GM18520 (cell line): ENCODE measurements around the gene PGA5.
"Not testable (repeated sequence)": the region's sequence is repeated elsewhere in the genome, so short reads cannot be mapped to it uniquely, and the experiment has no call there.

Experiments used
- ATAC-seq: cut with Tn5 transposase; IDR thresholded peaks from one replicate; pipeline ENCODE4 v1.9.1; 2021; ENCODE audit not compliant: unreplicated experiment

PGA5 gene

DNA sequence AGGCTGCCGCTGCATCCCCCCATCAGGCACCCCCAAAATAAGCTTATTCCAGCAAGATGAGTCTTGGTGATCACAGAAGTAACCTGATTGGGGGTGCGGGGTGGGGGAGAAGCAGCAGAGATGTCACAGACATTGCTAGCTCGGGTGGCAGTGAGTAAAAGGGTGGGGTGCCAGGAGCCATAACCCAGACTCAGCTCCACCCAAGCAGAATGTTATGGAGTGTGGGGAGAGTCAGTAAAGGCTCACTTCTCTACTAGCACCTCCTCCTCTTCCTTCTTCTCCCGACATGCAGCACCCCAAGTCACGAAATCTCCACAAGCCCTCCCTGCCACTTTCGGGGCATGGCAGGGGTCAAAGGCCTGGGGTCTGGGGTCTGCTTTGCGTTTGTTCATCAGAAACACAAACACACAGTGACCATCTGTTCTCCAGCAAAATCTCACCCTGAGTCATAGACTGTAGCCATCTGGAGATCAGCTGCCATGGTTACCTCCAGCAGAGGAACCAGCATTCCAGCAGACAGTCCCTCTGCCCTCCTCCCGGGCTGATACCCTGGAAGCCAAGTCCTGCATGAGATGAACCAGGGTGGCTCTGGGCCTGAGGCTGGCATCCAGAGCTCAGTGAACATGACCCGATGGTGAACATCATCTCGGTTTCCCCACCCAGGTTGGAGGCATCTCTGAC is 14.4 kb upstream of the PGA5 start:
- ATAC-seq: not testable (repeated sequence)

DNA sequence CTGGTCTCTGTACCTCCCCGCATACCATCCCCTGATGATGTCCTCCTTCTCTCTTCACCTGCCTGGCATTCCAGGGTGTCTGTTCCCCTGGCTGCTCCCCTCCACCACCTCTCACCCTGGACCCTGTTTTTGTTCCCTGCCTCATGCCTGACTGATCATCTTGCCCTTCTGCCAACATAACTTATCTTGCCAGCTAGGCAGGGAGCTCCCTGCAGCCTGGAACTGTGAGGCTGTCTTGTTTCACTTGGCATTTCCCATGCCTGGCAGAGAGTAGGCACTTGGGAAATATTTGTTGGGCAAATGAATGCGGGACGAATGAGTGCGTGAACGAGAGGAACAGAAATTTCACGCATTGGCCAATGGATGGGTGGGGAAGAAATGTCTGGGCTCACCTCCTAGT is 11.5 kb upstream of the PGA5 start:
- ATAC-seq: not testable (repeated sequence)

DNA sequence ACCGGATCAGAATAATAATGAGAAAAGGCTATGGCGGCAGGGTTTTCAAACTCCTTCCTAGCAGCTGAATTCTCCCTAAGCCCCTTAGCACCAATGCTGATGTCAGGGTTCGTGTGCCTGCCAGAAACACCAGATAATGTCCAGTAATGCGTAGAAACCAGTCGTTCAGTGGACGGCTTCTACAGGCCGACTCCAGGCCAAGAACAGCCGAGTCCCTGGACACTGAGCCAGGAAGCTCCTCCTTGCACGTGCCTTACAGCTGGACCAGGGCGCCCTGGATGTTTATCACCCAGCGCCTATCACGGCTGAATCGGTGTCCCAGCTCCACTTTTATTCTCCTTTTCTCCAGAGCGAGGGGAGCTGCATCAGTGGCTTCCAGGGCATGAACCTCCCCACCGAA is 9.9 kb upstream of the PGA5 start:
- ATAC-seq: not testable (repeated sequence)

DNA sequence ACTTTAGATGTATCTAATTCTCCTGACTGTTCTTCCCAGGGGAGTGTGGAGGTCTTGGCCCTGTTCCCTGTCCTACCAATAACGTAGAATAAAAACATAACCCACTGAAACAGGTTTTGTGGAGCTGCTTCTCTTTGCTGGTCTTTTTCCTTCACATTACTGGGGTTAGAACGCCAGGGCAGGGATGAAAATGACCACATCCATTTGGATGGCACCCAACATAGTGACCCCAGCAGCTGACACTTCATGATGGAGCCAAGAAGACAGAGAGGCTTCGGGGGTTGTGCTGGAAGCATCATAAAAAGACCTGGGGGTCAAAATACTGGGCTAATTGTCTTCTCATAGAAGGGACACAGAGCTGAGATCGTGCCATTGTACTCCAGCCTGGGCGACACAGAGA is 9.4 kb upstream of the PGA5 start:
- not testable (repeated sequence) for ATAC-seq

DNA sequence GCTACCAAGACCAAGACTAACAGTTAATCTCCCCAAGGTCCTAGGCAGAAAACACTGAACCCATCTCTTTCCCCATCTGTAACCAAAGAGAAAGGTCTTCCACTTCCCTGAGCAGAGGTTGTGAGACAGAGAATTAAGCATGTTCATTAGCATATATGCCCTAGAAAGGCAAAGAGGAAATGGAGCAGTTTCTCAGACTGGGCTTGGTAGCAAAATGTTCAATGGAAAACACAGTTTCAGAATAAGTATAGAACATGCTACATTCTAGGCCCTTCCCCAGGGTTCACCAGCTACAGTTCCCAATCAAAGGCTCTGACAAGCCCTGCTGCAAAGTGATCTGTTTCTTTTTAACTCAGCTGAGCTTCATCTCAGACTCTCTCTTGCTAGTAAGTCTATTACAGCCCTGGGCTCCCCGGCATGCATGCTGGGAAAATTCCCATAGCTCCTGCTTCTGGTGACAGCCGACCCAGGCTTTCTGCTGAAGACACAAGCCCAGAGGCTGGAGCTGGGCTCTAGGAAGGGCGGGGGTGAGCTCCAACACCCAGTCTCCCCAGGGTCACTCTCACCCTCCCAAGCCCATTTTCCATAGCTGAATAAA is 8.3 kb upstream of the PGA5 start:
- not testable (repeated sequence) for ATAC-seq

DNA sequence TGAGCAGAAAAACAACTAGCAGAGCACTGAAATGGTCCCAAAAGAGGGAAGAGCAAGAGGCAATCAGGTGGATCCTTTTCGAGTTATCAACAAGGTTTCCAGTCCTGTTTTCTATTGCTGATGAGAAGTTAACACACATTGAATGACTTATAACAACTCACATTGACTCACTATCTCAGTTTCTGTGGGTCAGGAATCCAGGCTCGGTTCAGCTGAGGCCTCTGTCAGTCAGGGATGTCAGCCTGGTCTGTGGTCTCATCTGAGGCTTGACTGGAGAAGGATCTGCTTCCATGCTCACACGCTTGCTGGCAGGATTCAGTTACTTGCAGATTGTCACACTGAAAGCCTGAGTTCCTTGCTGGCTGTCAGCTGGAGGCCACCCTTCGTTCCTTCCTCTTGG is 3.8 kb upstream of the PGA5 start:
- ATAC-seq: not testable (repeated sequence)

DNA sequence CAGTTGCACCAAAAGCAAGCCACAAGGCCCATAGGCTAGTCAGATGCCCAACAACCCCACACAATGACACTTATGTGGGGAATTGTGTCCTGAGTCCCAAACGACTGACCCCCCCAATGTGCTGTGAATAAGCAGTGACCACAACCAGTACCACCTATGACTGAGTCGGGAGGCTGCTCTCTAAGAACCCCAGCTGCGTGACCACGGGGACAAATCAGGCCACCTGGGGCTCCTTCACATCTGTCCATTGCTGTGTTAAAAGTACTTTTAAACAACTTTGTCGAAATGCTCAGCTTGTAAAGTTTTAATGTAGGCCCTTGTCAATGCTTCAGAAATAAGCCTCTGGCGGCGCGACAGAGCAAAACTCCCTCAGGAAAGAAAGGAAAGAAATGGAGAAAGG is 687 bp upstream of the PGA5 start:
- not testable (repeated sequence) for ATAC-seq

DNA sequence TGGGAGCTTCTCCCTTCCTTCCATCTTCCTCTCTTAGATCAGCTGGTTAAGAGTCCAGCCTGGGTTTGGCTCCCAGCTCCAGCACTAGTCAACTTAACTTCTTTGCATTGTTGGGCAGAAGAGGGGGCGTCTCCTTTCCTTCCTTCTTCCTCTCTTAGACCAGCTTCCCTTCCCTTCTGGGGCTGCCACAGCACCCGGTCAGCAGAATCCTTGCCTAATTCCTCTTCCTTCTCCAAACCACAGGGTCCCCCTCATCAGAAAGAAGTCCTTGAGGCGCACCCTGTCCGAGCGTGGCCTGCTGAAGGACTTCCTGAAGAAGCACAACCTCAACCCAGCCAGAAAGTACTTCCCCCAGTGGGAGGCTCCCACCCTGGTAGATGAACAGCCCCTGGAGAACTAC is 551 bp downstream of the PGA5 start:
- ATAC-seq: not testable (repeated sequence)

DNA sequence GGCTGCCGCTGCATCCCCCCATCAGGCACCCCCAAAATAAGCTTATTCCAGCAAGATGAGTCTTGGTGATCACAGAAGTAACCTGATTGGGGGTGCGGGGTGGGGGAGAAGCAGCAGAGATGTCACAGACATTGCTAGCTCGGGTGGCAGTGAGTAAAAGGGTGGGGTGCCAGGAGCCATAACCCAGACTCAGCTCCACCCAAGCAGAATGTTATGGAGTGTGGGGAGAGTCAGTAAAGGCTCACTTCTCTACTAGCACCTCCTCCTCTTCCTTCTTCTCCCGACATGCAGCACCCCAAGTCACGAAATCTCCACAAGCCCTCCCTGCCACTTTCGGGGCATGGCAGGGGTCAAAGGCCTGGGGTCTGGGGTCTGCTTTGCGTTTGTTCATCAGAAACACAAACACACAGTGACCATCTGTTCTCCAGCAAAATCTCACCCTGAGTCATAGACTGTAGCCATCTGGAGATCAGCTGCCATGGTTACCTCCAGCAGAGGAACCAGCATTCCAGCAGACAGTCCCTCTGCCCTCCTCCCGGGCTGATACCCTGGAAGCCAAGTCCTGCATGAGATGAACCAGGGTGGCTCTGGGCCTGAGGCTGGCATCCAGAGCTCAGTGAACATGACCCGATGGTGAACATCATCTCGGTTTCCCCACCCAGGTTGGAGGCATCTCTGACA is 4.4 kb downstream of the PGA5 start:
- not testable (repeated sequence) for ATAC-seq

DNA sequence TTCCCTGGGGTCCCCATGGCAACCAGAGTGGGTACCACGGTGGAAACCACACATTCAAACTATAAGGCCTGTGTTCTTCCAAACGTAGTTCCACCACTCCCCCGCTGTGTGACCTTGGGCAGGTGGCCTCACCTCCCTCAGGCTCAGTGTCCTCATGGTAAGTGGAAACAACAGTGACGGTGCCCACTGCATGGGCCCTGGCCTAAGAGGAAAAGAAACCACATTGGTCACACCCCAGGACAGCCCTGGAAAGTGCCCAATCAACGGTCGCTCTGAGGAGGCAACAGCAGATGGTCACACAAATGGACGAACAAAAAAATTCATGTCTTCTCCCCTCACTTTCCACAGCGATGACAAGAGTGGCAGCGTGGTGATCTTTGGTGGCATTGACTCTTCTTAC is 7.1 kb downstream of the PGA5 start:
- not testable (repeated sequence) for ATAC-seq

DNA sequence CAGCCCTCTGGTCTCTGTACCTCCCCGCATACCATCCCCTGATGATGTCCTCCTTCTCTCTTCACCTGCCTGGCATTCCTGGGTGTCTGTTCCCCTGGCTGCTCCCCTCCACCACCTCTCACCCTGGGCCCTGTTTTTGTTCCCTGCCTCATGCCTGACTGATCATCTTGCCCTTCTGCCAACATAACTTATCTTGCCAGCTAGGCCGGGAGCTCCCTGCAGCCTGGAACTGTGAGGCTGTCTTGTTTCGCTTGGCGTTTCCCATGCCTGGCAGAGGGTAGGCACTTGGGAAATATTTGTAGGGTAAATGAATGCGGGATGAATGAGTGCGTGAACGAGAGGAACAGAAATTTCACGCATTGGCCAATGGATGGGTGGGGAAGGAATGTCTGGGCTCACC is 8.2 kb downstream of the PGA5 start:
- not testable (repeated sequence) for ATAC-seq

DNA sequence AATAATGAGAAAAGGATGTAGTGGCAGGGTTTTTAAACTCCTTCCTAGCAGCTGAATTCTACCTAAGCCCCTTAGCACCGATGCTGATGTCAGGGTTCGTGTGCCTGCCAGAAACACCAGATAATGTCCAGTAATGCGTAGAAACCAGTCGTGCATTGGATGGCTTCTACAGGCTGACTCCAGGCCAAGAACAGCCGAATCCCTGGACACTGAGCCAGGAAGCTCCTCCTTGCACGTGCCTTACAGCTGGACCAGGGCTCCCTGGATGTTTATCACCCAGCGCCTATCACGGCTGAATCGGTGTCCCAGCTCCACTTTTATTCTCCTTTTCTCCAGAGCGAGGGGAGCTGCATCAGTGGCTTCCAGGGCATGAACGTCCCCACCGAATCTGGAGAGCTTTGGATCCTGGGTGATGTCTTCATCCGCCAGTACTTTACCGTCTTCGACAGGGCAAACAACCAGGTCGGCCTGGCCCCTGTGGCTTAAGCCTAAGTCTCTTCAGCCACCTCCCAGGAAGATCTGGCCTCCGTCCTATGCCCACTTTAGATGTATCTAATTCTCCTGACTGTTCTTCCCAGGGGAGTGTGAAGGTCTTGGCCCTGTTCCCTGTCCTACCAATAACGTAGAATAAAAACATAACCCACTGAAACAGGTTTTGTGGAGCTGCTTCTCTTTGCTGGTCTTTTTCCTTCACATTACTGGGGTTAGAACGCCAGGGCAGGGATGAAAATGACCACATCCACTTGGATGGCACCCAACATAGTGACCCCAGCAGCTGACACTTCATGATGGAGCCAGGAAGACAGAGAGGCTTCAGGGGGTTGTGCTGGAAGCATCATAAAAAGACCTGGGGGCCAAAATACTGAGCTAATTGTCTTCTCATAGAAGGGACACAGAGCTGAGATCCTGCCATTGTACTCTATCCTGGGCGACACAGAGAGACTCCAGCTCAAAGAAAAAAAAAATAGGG is 10.1 kb downstream of the PGA5 start:
- not testable (repeated sequence) for ATAC-seq

DNA sequence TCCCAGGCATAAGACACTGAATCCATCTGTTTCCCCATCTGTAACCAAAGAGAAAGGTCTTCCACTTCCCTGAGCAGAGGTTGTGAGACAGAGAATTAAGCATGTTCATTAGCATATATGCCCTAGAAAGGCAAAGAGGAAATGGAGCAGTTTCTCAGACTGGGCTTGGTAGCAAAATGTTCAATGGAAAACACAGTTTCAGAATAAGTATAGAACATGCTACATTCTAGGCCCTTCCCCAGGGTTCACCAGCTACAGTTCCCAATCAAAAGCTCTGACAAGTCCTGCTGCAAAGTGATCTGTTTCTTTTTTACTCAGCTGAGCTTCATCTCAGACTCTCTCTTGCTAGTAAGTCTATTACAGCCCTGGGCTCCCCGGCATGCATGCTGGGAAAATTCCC is 11.4 kb downstream of the PGA5 start:
- ATAC-seq: not testable (repeated sequence)

DNA sequence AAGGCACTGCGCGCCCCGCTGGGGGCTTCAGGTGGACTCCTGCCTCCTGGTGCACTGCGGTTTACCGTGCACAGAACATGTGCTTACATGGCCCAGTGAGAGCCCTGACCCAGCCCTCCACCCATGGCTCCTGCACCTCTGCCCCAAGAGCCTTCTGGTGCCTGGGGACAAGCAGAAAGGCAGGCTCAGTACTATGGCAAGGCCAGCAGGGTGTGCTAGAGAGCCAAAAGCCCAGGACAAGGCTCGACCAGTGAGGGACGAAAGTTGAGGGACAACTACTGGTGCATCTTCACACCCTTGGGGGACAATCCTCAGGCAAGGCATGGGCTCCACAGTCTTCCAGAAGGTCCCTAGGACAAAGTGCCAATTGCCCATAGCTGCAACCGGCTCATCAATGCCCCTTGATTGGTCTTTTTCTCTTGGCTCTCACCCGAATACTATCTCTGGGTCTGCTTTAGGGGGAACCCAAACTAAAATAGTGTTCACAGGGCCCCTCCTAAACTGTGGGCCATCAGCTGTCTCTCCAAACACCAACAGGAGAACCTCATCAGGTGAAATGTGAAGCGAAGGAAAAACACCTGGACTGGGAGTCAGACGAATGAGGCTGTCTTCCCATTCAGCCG is 13.5 kb downstream of the PGA5 start:
- ATAC-seq: no peak

DNA sequence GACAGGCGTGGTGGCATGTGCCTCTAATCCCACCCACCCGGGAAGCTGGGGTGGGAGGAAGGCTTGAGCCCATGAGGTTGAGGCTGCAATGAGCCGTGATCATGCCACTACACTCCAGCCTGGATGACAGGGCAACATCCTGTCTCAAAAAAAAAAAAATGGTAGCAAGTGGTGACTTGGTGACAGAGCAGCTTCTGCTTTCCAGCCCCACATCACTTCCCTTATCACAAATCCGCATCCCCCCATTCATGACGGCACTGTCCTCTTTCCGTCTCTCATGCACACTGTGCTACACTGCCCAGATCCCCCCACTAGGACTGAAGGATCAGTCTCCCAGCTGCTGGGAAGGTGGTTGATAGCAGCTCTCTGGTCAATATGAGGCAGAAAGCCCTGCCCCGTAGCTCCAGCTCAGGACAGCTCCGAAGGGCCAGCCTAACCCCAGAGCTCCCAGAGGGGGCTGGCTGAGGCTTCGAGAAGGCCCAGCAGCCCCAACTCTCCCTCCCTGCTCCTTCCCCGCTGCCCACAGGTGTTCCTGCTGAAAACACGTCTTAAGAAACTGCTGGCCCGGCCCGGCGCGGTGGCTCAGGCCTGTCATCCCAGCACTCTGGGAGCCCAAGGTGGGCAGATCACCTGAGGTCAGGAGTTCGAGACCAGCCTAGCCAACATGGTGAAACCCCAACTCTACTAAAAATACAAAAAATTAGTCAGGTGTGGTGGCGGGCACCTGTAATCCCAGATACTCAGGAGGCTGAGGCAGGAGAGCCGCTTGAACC is 15.9 kb downstream of the PGA5 start:
- no peak for ATAC-seq

DNA sequence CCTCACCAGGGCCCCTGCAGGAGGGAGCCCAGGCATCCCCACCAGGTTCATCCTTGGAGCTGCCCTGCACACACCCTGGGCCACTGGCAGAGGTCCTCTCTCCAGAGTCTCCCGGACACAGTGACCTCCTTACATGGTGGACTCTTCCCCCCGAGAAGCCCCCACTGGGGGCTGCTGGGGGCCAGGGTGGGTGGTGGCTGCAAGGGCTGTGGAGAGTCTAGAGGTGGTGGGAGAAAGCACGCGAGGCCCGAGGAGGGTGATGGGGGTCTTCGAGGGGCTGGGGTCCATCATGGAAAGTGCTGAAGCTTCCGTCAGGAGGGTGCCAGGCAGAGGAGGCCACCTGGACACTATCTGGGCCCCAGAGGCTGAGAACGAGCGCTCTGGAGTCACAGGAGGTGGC is 17.6 kb downstream of the PGA5 start:
- no peak for ATAC-seq

DNA sequence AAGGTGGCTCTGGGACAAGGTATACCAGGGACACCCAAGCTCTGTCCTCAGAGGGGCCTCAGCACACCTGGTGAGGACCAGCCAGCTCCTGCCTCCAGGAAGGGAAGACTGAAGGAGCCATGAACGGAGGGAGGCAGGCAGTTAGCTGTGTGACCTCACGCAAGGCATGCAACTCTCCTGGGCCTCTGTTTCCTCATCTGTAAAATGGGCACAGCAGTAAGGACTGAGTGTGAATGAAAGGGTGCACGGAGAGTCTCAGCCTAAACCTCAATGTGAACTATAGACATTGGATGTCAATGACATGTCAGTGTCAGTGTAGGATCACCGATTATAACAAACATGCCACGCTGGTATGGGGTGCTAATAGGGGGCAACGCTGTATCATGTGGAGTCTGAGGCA is 18.4 kb downstream of the PGA5 start:
- no peak for ATAC-seq

DNA sequence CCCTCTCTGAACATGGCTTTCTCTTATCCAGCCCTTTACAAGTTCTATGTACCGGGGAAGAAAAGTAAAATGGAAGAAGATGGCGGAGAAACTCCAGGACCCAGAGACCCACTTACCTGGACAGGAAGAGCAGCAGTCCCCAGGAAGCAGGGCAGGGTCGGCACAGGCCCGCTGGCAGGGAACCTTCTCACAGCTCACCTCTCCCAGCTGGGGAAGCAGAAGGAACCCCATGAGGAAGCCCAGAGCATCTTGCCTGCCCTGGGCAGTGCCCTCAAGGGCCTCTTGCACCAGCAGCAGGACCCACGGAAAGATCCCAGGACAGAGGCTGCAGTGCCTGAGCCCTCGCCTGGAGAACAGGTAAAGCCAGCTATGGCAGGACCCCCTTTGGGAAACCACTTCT is 23.4 kb downstream of the PGA5 start:
- ATAC-seq: no peak

DNA sequence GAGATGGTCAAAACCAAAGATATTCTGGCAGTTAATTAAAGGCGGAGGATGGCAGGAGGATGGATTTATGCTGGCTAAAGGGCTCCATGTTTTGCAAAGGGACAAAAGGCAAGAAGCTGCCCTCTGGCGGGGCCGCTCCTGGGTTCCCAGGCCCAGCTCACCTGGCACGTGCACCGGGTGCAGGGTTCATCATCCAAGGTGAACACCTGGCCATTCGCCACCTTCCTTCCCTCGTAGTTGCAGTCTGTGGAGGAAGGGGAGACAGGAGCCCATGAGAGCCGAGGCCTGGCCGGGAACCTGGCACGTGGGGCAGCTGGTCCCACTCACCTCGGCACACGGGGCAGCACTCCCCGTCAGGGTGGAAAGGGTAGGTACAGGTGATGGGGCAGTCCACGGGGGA is 23.8 kb downstream of the PGA5 start:
- ATAC-seq: no peak

DNA sequence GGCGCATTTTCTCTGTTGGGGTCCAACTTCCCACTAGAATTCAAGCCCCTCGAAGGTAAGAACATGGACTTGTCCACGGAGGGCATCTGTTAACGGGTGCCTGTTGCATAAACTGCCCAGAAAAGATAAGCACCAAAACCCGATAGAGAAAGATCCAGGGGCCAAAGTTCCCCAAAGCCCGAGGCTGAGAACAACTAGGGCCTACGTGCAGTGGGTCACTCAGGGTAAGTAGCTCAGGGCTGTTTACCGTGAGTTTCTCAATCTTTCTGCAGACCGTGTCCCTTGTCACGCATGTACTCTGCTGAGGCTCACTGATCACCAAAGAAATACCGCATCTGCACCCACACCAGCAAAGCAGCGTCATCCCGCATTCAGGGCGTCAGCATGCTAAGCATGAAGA is 24.4 kb downstream of the PGA5 start:
- no peak for ATAC-seq
